ENCODE measurements around the gene SHFL. TPM values are rescaled to one million over a fixed set of nuclear protein-coding genes. Genes with fewer than 3 reads are reported as not detected.

SHFL gene
- total RNA-seq, 1 experiment from 2014 or later, result 18.5 TPM

GRCh38 chr19:10120538-10121189, 34.5 kb downstream of the SHFL start:
- ChIA-PET RAD21 (ENCODE audit: low non-redundant PET in 1 of 2, low total read pairs in 2 of 2, uncharacterized antibody in 2 of 2, unreplicated experiment in 2 of 2) (interaction anchor here in 1 of 2 experiments (1.3 kb wide), 1 partner anchor 130 kb away, joined by 5 read pairs; no protein-coding TSS in a partner anchor), CTCF (interaction anchor here (0.6 to 1.3 kb wide), 4 partner anchors 9 to 138 kb away, joined by 3 to 4 read pairs (median 4); partner anchors contain the start of gene P2RY11), POLR2A (no interaction called here)
- DNase-seq (ENCODE audit: low read depth, low spot score) (no peak), ATAC-seq (no peak)
- H2AFZ ChIP-seq (ENCODE audit: low read depth, low read length, poor library complexity, severe bottlenecking), result no peak overlapping the region
- H3K9me2 ChIP-seq (ENCODE audit: insufficient read depth), result no peaks in the 10 kb centered on the region
- H4K20me1 ChIP-seq (ENCODE audit: insufficient read depth), result no peaks in the 10 kb centered on the region
- no peak overlapping the region for H3K27ac ChIP-seq (ENCODE audit: low read depth, low read length)
- peaks cover 5 to 16% of the 10 kb centered on the region in 2 experiments for H3K4me1 ChIP-seq (ENCODE audit: control insufficient read depth in 1 of 2, insufficient read depth in 2 of 2, low read length in 2 of 2)
- TF ChIP-seq TCF7L2 (IDR thresholded peaks at IDR 0.05; ENCODE audit: borderline replicate concordance, extremely low read depth, insufficient read depth, insufficient read length) (no peak), JUND (IDR thresholded peaks at IDR 0.05) (no peak), ELF1 (IDR thresholded peaks at IDR 0.05; ENCODE audit: borderline replicate concordance, low read depth) (no peak), CEBPB (IDR thresholded peaks at IDR 0.05; ENCODE audit: low read depth) (no peak), SP1 (IDR thresholded peaks at IDR 0.05; ENCODE audit: low read depth) (no peak), SRF (IDR thresholded peaks at IDR 0.05; ENCODE audit: low read depth) (no peak), YY1 (IDR thresholded peaks at IDR 0.05; ENCODE audit: extremely low read depth, insufficient replicate concordance, low read depth, low read length) (no peak), CTCF (IDR thresholded peaks at IDR 0.05 in 2 of 3, conservative IDR thresholded peaks at IDR 0.05 in 1 of 3; ENCODE audit: borderline replicate concordance in 1 of 3, insufficient read depth in 1 of 3, low read depth in 2 of 3, low read length in 2 of 3) (no peak), MAX (IDR thresholded peaks at IDR 0.05) (no peak), REST (IDR thresholded peaks at IDR 0.05; ENCODE audit: low read depth) (no peak)
- H3K36me3 ChIP-seq (ENCODE audit: control insufficient read depth in 1 of 2, insufficient read depth in 2 of 2, low read length in 2 of 2), result peaks cover 9 to 14% of the 10 kb centered on the region in 2 experiments; a peak in 2 of 4 replicates
- H3K4me3 ChIP-seq (replicated peaks in 1 of 2; ENCODE audit: low read depth in 1 of 2, low read length in 2 of 2), result no peak overlapping the region
- H3K27me3 ChIP-seq (ENCODE audit: insufficient read depth, low read length), result no peaks in the 10 kb centered on the region
- peaks cover 30% of the 10 kb centered on the region for H3K79me2 ChIP-seq (ENCODE audit: insufficient read depth, low read length)
- H3K9ac ChIP-seq (ENCODE audit: low read length), result no peak overlapping the region
- intact Hi-C loops (cut with micrococcal nuclease), result loop anchor here (2.0 kb wide), 1 partner anchor 130 kb away; no protein-coding TSS in a partner anchor
- no peaks in the 10 kb centered on the region for H3K9me3 ChIP-seq (ENCODE audit: control insufficient read depth in 1 of 2, insufficient read depth in 1 of 2, low read depth in 1 of 2, low read length in 2 of 2)
- BruUV-seq (replicated peaks), result no TSS peak
- H3K4me2 ChIP-seq (ENCODE audit: low read length), result peak overlapping the region; percentile 98
